Calu3 (cell line): ENCODE data around the gene TLCD2. TPM values are rescaled to one million over a fixed set of nuclear protein-coding genes. Genes with fewer than 3 reads are reported as not detected.

Source experiments
- BruUV-seq: library from RNA; stranded (reverse); fragments of 400-500 nt; replicated peaks from 2 replicates; lab custom pipeline; 2021; lab: Mats Ljungman, UMichigan
- CTCF ChIA-PET: fragments of 300-600 bp; sonication (Branson Sonifier 250); formaldehyde crosslinking; loops from one replicate; lab custom pipeline; 2022; ENCODE audit warnings: antibody characterized with exemption; lab: Charles Lee
- DNase-seq: peaks from one replicate; pipeline ENCODE4 v3.0.0; 2022
- H3K27ac Mint-ChIP-seq: one replicate; pipeline ENCODE4 v1.8.0; 2022; ENCODE audit warnings: mixed read lengths; ENCODE audit not compliant: unreplicated experiment
- H3K27me3 Mint-ChIP-seq: one replicate; pipeline ENCODE4 v1.8.0; 2022; ENCODE audit warnings: mixed read lengths; ENCODE audit not compliant: unreplicated experiment
- H3K36me3 Mint-ChIP-seq: one replicate; pipeline ENCODE4 v1.8.0; 2022; ENCODE audit warnings: mild to moderate bottlenecking, moderate library complexity, mixed read lengths; ENCODE audit not compliant: insufficient read depth, unreplicated experiment
- H3K4me1 Mint-ChIP-seq: one replicate; pipeline ENCODE4 v1.8.0; 2022; ENCODE audit warnings: mild to moderate bottlenecking, low read depth, mixed read lengths; ENCODE audit not compliant: unreplicated experiment
- H3K4me3 Mint-ChIP-seq: one replicate; pipeline ENCODE4 v1.8.0; 2022; ENCODE audit warnings: mild to moderate bottlenecking, low read depth, moderate library complexity, mixed read lengths; ENCODE audit not compliant: unreplicated experiment
- H3K9me3 Mint-ChIP-seq: one replicate; pipeline ENCODE4 v1.8.0; 2022; ENCODE audit warnings: low read depth, mixed read lengths; ENCODE audit not compliant: unreplicated experiment
- CTCF ChIP-seq: fragments of 200-600 bp; IDR thresholded peaks from one replicate; pipeline ENCODE4 v1.8.0; 2022; ENCODE audit warnings: antibody characterized with exemption; ENCODE audit not compliant: unreplicated experiment
- intact Hi-C: fragments of 100-400 bp; cut with micrococcal nuclease; formaldehyde crosslinking; loops from one replicate; pipeline ENCODE4 v1.10.0; 2022; ENCODE audit not compliant: unreplicated experiment
- total RNA-seq: library from RNA; stranded (reverse); gene quantifications from 2 replicates; pipeline ENCODE4 v1.2.3, GENCODE V29; 2022

The TLCD2 gene
- total RNA-seq, 1 experiment from 2014 or later = 5.9 TPM

- Mint-ChIP-seq H3K27me3 (no peaks in the 10 kb centered on the region), H3K9me3 (no peaks in the 10 kb centered on the region), H3K36me3 (no peaks in the 10 kb centered on the region), H3K4me1 (no peaks in the 10 kb centered on the region), H3K4me3 (no peak overlapping the region), H3K27ac (no peak overlapping the region)
- intact Hi-C loops = no loop called here
- no peak for DNase-seq
- no TSS peak for BruUV-seq
- CTCF ChIA-PET = interaction anchor here (0.5 kb wide), 1 partner anchor 118 kb away, joined by 3 read pairs; no protein-coding TSS in a partner anchor
- TF ChIP-seq CTCF = no peak
These were observed 22.7 kb upstream of the TLCD2 start for GRCh38 chr17:1732833-1733321.

DNA sequence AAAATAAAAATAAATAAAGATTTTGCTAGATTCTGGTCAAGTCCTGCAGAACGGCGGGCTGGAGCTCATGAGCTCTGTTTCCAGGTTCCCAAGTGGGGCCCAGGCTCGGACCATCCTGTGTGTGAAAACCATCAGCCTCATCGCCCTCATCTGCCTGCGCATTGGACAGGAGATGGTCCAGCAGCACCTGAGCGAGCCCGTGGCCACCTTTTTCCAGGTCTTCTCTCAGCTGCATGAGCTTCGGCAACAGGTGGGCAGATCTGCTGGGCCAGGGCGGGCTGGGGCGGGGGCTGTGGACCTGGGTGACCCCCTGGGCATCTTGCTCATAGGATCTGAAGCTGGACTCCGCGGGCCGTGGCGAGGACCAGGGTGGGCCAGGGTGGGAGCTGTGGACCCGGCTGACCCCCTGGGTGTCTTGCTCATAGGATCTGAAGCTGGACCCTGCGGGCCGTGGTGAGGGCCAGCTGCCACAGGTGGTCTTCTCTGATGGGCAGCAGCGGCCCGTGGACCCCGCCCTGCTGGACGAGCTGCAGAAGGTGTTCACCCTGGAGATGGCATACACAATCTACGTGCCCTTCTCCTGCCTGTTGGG is 22.2 kb upstream of the TLCD2 start:
- no peaks in the 10 kb centered on the region for H3K4me1 Mint-ChIP-seq
- H3K4me3 Mint-ChIP-seq = no peak overlapping the region
- BruUV-seq = no TSS peak
- intact Hi-C loops = no loop called here
- no peak for DNase-seq
- CTCF ChIA-PET = no interaction called here
- TF ChIP-seq CTCF = no peak
- H3K27me3 Mint-ChIP-seq = no peaks in the 10 kb centered on the region
- H3K36me3 Mint-ChIP-seq = no peaks in the 10 kb centered on the region
- no peak overlapping the region for H3K27ac Mint-ChIP-seq
- H3K9me3 Mint-ChIP-seq = no peaks in the 10 kb centered on the region

DNA sequence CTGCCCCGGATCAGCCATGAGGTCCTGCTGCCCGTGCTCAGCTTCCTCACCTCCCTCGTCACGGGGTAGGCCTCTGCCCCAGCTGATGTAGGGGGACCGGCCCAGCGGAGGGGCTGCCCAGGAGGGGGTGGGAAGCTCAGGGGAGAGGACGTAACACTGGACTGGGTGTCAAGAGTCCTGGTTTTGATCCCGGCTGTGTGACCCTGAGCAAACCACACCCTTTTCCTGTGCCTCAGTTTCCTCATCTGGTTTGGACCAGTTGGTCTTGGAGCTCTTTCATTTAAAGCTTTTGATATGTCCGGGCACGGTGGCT is 21.0 kb upstream of the TLCD2 start:
- Mint-ChIP-seq H3K4me3 (no peak overlapping the region), H3K36me3 (no peaks in the 10 kb centered on the region), H3K27ac (no peak overlapping the region), H3K4me1 (no peaks in the 10 kb centered on the region), H3K27me3 (no peaks in the 10 kb centered on the region), H3K9me3 (no peaks in the 10 kb centered on the region)
- no peak for DNase-seq
- CTCF ChIA-PET = interaction anchor here (0.6 kb wide), 1 partner anchor 34 kb away, joined by 3 read pairs; no protein-coding TSS in a partner anchor
- no peak for TF ChIP-seq CTCF
- BruUV-seq = no TSS peak
- intact Hi-C loops = no loop called here

- Mint-ChIP-seq H3K27ac (no peak overlapping the region), H3K4me1 (no peaks in the 10 kb centered on the region), H3K4me3 (no peak overlapping the region), H3K9me3 (no peaks in the 10 kb centered on the region), H3K36me3 (peaks cover under 1% of the 10 kb centered on the region), H3K27me3 (no peaks in the 10 kb centered on the region)
- intact Hi-C loops = no loop called here
- TF ChIP-seq CTCF = no peak
- CTCF ChIA-PET = interaction anchor here (0.6 kb wide), 1 partner anchor 35 kb away, joined by 3 read pairs; no protein-coding TSS in a partner anchor
- DNase-seq = no peak
- no TSS peak for BruUV-seq
These were observed 20.4 kb upstream of the TLCD2 start for GRCh38 chr17:1730326-1731193.
